NCI-H2171 (cell line): ENCODE results near the gene PJA1.
A peak's percentile ranks its signal among the peaks of the same experiment; 100 is the strongest.

Experiments
- DNase-seq: peaks from one replicate; lab custom pipeline; 2025; lab: John Stamatoyannopoulos, UW

PJA1 gene

DNA sequence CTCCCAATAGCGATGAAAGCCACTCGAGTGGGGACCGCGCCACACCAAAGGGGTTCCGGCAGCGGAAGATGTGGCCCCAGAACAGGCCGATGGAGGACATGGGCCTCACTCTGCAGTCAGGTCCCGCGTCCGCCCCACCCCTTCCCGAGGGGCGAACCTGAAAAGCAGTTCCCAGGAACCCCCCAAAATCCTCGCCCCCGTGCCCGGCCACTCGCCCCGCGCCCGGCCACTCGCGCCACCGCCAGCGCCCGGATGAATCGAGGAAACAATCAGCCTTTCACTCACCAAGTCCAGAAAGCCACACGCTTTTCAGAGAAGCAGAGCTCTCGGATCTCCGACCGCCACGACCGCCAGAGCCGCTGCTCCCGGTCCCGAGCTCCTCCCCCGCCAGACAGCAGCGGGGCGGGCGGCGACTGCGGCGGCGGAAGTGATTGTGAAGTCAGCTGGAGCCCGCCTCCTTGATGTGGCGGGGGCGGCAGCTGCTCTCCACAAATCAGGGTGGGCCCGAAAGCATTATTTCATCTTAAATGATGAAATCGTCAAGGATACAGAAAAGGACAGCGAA is at the start of gene PJA1:
Gene PJA1 (minus strand): TSS at position 367 of the 565 bp plus-strand sequence. CDS start 2,380 bp downstream, outside the sequence.
- peak; percentile 58 for DNase-seq

- DNase-seq: no peak
These were observed 49.2 kb upstream of the PJA1 start for GRCh38 chrX:69214463-69214862.

GRCh38 chrX:69211701-69212100 is 46.4 kb upstream of the PJA1 start:
- no peak for DNase-seq

GRCh38 chrX:69210581-69210980 is 45.3 kb upstream of the PJA1 start:
- DNase-seq: no peak

GRCh38 chrX:69207216-69207615 is 42.0 kb upstream of the PJA1 start:
- no peak for DNase-seq

GRCh38 chrX:69203638-69204037 is 38.4 kb upstream of the PJA1 start:
- no peak for DNase-seq

DNA sequence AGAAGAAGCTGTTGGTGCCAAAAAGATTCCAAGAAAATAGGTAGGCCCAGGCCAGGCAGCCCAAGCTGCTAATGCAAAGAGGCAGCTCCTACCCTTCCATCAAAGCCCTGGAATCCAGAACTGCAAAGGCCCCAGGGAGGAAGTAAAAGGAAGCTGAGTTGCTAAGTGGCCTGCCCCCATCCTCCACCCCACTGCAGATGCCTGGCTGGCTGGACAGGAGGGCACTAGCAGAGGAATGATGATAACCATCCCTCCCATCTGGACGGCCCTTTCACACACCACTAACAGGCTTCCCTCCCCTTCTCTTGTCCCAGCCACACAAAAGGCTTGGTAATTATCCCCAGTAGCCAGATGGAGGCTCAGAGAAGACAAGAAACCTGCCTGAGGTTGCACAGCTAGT is 32.4 kb upstream of the PJA1 start:
- no peak for DNase-seq

- DNase-seq: no peak
These were observed 31.4 kb upstream of the PJA1 start for GRCh38 chrX:69196666-69197065.

DNA sequence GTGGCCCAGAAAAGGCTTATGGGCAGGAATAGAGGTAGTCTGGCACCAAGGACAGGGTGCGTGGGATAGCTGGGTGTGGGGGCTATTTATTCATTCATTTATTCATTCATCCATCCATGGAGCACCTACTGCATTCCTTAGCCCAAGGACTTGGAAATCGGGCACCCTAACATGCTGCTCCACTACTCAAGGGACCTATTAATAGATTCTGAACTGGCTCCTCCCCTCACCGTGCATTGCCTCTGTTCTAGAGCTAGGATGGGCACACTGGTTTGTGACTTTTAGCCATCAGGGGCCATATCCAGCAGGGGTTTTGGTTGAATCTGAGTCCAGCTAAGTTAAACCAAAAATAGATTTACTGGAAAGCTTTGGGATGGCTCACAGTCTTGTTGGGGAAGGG is 30.6 kb upstream of the PJA1 start:
- no peak for DNase-seq

DNA sequence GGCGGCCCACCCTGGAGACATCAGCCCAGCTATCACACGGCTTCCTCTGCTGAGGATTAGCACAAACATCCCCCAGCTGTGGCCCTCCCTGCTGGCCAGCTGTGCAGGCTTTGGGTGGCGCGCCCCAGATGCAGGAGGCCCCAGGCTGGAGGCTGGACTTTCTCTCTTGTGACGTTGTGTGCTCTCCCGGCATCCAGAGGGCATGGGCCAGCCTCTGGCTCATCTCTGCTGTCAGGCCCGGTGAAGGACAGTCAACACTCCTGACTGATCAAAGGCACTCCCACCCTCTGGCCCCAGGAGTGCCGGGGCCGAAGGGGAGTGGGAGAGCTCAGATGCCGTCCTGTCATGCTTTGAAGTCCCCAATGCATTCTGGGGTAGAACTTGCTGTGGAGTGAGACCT is 29.9 kb upstream of the PJA1 start:
- no peak for DNase-seq

DNA sequence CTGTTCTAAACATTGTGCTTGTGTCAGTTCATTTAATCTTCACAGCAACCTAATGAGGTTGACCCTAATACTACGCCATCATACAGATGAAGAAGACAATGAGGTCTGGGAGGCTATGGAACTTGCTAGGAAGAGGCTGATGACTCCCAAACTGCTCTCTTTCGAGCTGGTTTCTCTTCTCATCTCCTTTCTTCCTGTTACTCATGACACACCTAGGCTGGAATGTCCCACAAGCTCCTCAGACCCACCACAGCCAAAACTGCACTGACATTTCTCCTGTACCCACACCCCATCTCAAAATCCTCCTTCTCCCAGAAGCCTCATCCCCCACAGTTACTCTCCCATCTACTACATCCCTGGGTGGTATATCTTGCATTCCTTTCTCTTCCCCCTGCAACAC is 27.4 kb upstream of the PJA1 start:
- no peak for DNase-seq

DNA sequence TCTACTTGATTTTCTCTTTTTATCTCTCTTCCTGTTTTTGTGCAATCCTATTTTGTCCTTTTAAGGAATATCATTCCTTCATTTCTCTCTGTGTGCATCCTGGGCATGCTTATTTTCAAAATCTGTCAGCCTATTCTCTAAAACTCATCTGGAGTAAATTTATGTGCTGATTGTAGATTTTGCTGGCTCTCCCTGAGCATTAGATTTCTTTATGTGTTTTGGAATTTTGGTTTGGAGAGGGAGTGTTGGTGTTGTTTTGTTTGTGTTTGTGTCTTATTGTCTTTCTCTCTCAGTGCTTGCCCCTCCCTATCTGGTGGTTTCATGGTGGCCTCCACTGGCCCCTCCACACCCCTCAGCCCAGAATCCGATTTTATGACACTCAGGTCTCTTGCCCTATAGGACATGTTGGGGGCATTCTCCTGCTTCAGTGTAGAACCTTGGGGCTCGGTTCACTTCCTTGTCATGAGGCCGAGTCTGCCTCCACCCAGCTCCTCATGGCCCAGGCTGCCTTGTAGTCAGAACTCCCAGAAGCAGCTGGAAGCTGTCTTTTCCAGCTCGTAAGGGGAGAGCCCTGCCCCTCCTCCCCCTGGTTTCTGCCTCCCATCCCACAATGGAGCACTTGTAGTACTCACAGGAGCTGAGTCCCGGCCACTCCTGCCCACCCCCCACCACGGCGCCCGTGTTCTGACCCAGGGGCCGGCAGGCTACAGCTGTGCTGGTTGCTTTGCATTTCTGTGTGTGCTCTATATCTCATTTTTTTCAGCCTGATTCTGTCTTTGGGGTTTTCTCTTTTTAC is 24.5 kb upstream of the PJA1 start:
- DNase-seq: no peak

- no peak for DNase-seq
These were observed 21.4 kb upstream of the PJA1 start for GRCh38 chrX:69186651-69187050.

DNA sequence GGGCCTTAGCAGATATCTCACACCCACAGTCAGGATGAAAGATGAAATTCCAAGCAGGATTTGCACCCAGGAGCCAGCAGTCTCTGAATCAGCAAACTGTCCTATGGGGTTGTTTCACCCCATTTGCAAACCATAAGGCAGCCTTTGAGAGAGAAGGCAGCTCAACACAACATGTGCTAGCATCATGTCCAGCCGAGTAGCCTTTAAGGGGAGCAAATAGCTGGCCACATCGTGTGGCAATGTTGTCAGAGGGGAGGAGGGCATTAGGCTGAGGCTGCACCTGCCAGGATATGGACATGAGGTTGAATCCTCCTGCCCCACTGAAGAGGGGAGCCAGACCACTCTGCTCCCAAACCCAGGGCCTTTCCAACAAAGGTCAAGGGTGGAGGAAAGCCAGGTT is 20.6 kb upstream of the PJA1 start:
- no peak for DNase-seq

DNA sequence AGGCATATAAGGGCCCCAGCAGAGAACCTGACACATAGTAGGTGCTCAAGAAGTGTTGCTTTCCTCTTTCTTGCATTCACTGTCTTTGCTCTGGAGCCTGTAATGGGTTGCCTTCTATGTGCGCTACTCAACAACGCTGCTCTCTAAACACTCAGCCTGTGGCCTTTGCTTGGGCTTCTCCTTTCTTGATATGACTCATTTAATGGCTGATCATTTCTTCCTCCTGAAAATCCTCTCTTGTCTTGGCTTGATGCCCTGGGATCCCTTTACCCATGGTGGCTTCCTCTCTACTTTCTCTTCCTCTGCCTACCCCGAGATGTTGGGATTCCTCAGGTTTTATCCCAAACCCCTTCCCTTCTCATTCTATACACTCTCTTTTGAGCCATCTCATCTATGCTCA is 19.9 kb upstream of the PJA1 start:
- no peak for DNase-seq

GRCh38 chrX:69182818-69183380 is 17.6 kb upstream of the PJA1 start:
- no peak for DNase-seq

DNA sequence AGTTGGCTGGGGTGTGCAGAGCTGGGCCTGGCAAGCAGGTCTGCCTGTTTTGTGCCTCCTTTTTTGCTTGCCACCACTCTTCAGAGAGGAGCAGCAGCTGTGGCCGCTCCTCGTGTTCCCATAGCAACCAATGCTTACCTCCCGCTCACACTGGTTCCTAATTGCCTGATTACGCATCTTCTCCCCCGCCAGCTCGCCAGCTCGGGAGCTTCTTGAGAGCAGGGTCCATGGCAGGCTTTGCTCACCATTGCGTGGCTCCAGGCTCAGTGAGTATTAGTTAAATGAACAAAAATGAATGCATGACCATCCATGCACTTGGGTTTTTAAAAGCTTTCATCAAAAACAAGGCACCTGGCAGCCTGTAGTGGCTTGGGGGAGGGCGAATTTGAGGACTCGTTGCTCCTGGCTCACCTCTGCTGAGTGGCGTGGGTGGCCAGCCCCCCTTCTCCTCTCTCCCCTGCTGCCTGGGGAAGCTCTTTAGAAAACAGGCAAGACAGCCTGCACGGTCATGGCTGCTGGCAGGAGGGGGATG is 14.2 kb upstream of the PJA1 start:
- peak; percentile 79 for DNase-seq

GRCh38 chrX:69178592-69178991 is 13.3 kb upstream of the PJA1 start:
- no peak for DNase-seq

GRCh38 chrX:69177511-69178162 is 12.4 kb upstream of the PJA1 start:
- DNase-seq: no peak

- DNase-seq: no peak
These were observed 10.8 kb upstream of the PJA1 start for GRCh38 chrX:69176053-69176452.

GRCh38 chrX:69173906-69174305 is 8.7 kb upstream of the PJA1 start:
- DNase-seq: no peak

DNA sequence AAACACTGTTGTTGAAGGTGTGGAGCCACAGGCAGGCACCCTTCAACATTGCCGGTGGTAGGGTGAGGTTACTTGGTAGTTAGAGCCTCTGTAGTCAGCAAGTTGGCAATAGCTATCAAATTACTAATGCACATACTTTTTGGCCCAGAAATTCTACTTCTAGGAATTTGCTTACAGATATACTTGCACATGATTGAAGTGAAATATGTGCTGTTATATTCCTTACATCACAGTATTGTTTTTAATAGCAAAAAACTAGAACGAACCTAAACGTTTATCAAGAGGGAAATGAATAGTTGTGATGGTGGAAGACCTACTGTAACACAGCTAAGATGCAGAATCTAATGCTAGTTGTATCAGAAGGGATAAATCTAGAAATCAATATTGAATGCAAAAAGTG is 7.7 kb upstream of the PJA1 start:
- DNase-seq: no peak

DNA sequence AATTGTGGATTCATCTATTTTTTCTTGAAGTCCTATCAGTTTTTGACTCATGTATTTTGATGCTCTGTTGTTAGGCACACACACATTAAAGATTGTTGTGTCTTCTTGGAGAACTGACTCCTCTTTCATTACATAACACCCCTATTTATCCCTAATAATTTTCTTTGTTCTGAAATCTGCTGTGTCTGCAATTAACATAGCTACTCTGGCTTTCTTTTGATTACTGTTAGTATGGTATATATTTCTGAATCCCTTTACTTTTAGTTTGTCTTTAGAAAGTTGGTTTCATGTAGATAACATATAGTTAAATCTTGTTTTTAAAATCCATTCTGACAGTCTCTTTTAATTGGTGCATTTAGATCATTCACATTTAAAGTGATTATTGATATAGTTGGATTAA is 5.1 kb upstream of the PJA1 start:
- no peak for DNase-seq
